Body of pancreas (tissue), 4 donors: ENCODE measurements around the gene CXCL9.
"Not testable (repeated sequence)": the region's sequence is repeated elsewhere in the genome, so short reads cannot be mapped to it uniquely, and the experiment has no call there.

Experiments
- POLR2A ChIP-seq, 3 donors: fragments of 450-650 bp; IDR thresholded peaks; one replicate each; pipeline ENCODE4 v1.6.1; 2016; ENCODE audit warnings: antibody characterized with exemption in 3 of 3, mild to moderate bottlenecking in 2 of 3
- TF ChIP-seq, protein P1 (sequence below), 7 experiments: fragments of 450-650 bp in 4 of 7; fragments of 200-600 bp in 3 of 7; sonication (generic) in 3 of 7; IDR thresholded peaks; one replicate each; pipeline ENCODE4 v1.5.1; 2016 to 2019; ENCODE audit warnings: antibody characterized with exemption in 7 of 7

GRCh38 chr4:76044686-76045085 is 37.4 kb upstream of the CXCL9 start:
- TF ChIP-seq POLR2A (IDR thresholded peaks at IDR 0.05): not testable (repeated sequence)
- TF ChIP-seq, protein P1, sequence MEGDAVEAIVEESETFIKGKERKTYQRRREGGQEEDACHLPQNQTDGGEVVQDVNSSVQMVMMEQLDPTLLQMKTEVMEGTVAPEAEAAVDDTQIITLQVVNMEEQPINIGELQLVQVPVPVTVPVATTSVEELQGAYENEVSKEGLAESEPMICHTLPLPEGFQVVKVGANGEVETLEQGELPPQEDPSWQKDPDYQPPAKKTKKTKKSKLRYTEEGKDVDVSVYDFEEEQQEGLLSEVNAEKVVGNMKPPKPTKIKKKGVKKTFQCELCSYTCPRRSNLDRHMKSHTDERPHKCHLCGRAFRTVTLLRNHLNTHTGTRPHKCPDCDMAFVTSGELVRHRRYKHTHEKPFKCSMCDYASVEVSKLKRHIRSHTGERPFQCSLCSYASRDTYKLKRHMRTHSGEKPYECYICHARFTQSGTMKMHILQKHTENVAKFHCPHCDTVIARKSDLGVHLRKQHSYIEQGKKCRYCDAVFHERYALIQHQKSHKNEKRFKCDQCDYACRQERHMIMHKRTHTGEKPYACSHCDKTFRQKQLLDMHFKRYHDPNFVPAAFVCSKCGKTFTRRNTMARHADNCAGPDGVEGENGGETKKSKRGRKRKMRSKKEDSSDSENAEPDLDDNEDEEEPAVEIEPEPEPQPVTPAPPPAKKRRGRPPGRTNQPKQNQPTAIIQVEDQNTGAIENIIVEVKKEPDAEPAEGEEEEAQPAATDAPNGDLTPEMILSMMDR (IDR thresholded peaks at IDR 0.05): not testable (repeated sequence)
